Measurements from ENCODE around the gene SGCD. TPM values are rescaled to one million over a fixed set of nuclear protein-coding genes. Genes with fewer than 3 reads are reported as not detected.

Gene SGCD
- total and polyA plus RNA-seq, 2 of the 4 experiments (the other 2 are of a cell fraction) = 5.8 to 10.6 TPM

- H3K4me2 ChIP-seq (ENCODE audit: low read depth, low read length) = no peak overlapping the region
- ATAC-seq (ENCODE audit: low read depth) = peak; percentile 86
These were observed 489.1 kb downstream of the SGCD start for GRCh38 chr5:156815988-156816599.

More at GRCh38 chr5:156815988-156816599, 489.1 kb downstream of the SGCD start:
- no peaks in the 10 kb centered on the region; the same call in 1 of the 2 replicates for H3K4me1 ChIP-seq (ENCODE audit: control insufficient read depth, insufficient read depth, low read length)
- DNase-seq = peak; percentile 42
- no peak overlapping the region for H2AK9ac ChIP-seq (replicated peaks; ENCODE audit: low read depth, low read length, poor library complexity)
- H3K27me3 ChIP-seq (ENCODE audit: control insufficient read depth, insufficient read depth, low read length) = no peaks in the 10 kb centered on the region
- ChIA-PET POLR2A (ENCODE audit: unreplicated experiment) (no interaction called here), CTCF (interaction anchor here (0.5 to 1.6 kb wide), 5 partner anchors 46 to 1502 kb away, joined by 3 to 9 read pairs (median 4); no protein-coding TSS in a partner anchor)
- H3K4me3 ChIP-seq (ENCODE audit: insufficient read depth, low read depth, low read length) = no peak overlapping the region
- H2BK120ac ChIP-seq (ENCODE audit: low read depth, low read length) = no peak overlapping the region
- no peak overlapping the region for H3K23ac ChIP-seq (ENCODE audit: low read depth, low read length)
- H4K20me1 ChIP-seq (ENCODE audit: insufficient read depth, low read length) = no peaks in the 10 kb centered on the region
- H2BK5ac ChIP-seq (ENCODE audit: low read depth, low read length, poor library complexity, severe bottlenecking) = no peak overlapping the region
- no peak overlapping the region for H3K14ac ChIP-seq (replicated peaks; ENCODE audit: low read depth, low read length)
- no peak overlapping the region for H4K91ac ChIP-seq (ENCODE audit: insufficient read depth, low read depth, low read length)
- H3K9ac ChIP-seq (ENCODE audit: low read depth, low read length) = no peak overlapping the region
- H3K56ac ChIP-seq (ENCODE audit: extremely low read depth, insufficient read depth, low read length) = no peak overlapping the region
- H3K9me3 ChIP-seq (ENCODE audit: control insufficient read depth, insufficient read depth, low read length) = no peaks in the 10 kb centered on the region
- H3K36me3 ChIP-seq (ENCODE audit: control insufficient read depth, insufficient read depth, low read length) = no peaks in the 10 kb centered on the region
- no peak overlapping the region for H4K8ac ChIP-seq (ENCODE audit: low read depth in 2 of 2, low read length in 2 of 2)
- no peak overlapping the region for H3K4ac ChIP-seq (ENCODE audit: low read depth, low read length)
- in situ Hi-C loops (cut with MboI; ENCODE audit: low sequenced_read_pairs) (no loop called here), intact Hi-C loops (cut with micrococcal nuclease) (loop anchor here (1.0 to 10.0 kb wide), 7 partner anchors 341 to 984 kb away; partner anchors contain the start of gene SGCD), dilution Hi-C loops (cut with HindIII; ENCODE audit: low sequenced_read_pairs, unreplicated experiment) (no loop called here)
- no peak overlapping the region for H2BK15ac ChIP-seq (ENCODE audit: low read depth, low read length)
- no peak overlapping the region for H2BK20ac ChIP-seq (ENCODE audit: low read depth, low read length)
- no peak overlapping the region for H2AFZ ChIP-seq (replicated peaks; ENCODE audit: low read length, poor library complexity)
- H3K79me1 ChIP-seq (ENCODE audit: low read depth in 1 of 2, low read length in 2 of 2) = no peaks in the 10 kb centered on the region
- H2AK5ac ChIP-seq (ENCODE audit: low read depth, low read length) = no peak overlapping the region; the same call in 1 of the 2 replicates
- H3K27ac ChIP-seq (ENCODE audit: insufficient read depth, low read length) = no peak overlapping the region
- WGBS, 2 experiments (ENCODE audit: extremely low coverage in 2 of 2, insufficient read length in 1 of 2) = 80% methylated on average over 4 of the region's 6 CpGs; no CpG with 5 or more reads in 1 of the 2 experiments
- no peak overlapping the region for H4K5ac ChIP-seq (ENCODE audit: low read depth, low read length)
- no peaks in the 10 kb centered on the region for H3K9me1 ChIP-seq (ENCODE audit: insufficient read depth, low read length)
- TF ChIP-seq RAD21 (IDR thresholded peaks at IDR 0.05; ENCODE audit: low read length) (peak; percentile 80), FOS (IDR thresholded peaks at IDR 0.05; ENCODE audit: low read depth, low read length) (no peak), ELK1 (IDR thresholded peaks at IDR 0.05; ENCODE audit: borderline replicate concordance, low read depth, low read length) (no peak), SMC3 (IDR thresholded peaks at IDR 0.05; ENCODE audit: low read depth, low read length) (peak; percentile 77), BHLHE40 (IDR thresholded peaks at IDR 0.05; ENCODE audit: low read depth, low read length) (no peak), NFE2L2 (IDR thresholded peaks at IDR 0.05; ENCODE audit: low read depth, low read length) (no peak), MXI1 (IDR thresholded peaks at IDR 0.05; ENCODE audit: borderline replicate concordance, low read depth, low read length) (no peak), CEBPB (IDR thresholded peaks at IDR 0.05; ENCODE audit: low read depth, low read length) (no peak), CTCF (conservative IDR thresholded peaks at IDR 0.05; ENCODE audit: low read depth, low read length) (peak; percentile 65), USF2 (IDR thresholded peaks at IDR 0.05; ENCODE audit: low read depth, low read length) (no peak), POLR2A (IDR thresholded peaks at IDR 0.05; ENCODE audit: low read depth, low read length) (no peak), MAZ (IDR thresholded peaks at IDR 0.05; ENCODE audit: borderline replicate concordance, low read depth, low read length) (no peak)
- BruUV-seq (replicated peaks) = no TSS peak
- H3K18ac ChIP-seq (ENCODE audit: low read depth, low read length) = no peak overlapping the region

All from IMR-90 (cell line).